Mesenteric fat pad (tissue), 1 donor: ENCODE data around the gene SLC7A14. TPM values are rescaled to one million over a fixed set of nuclear protein-coding genes. Genes with fewer than 3 reads are reported as not detected.

Experiments
- DNase-seq: peaks from one replicate; pipeline ENCODE4 v3.0.0-alpha.2; 2020; ENCODE audit warnings: low spot score
- total RNA-seq: library from RNA; stranded (reverse); fragmentation: NEBNext Ultra II Directional; extraction: Animal tissue kit (Norgen Biotek cat#: 25700); gene quantifications from one replicate; pipeline ENCODE4 v1.2.1, GENCODE V29; 2021
- donor health status: DM: yes; HTN: yes; CAD: no.

The SLC7A14 gene
- total RNA-seq, 1 donor from 2014 or later = not detected

GRCh38 chr3:170539897-170540296, 46.0 kb downstream of the SLC7A14 start:
- DNase-seq = no peak

GRCh38 chr3:170536712-170537111, 49.2 kb downstream of the SLC7A14 start:
- no peak for DNase-seq

GRCh38 chr3:170534227-170534626, 51.6 kb downstream of the SLC7A14 start:
- DNase-seq = no peak

GRCh38 chr3:170532573-170532972, 53.3 kb downstream of the SLC7A14 start:
- DNase-seq = no peak

GRCh38 chr3:170531657-170532335, 54.1 kb downstream of the SLC7A14 start:
- no peak for DNase-seq

GRCh38 chr3:170531054-170531453, 54.8 kb downstream of the SLC7A14 start:
- DNase-seq = no peak

- no peak for DNase-seq
Observed at GRCh38 chr3:170529912-170530311, 56.0 kb downstream of the SLC7A14 start.

GRCh38 chr3:170529346-170529745, 56.5 kb downstream of the SLC7A14 start:
- no peak for DNase-seq

GRCh38 chr3:170528726-170529125, 57.1 kb downstream of the SLC7A14 start:
- DNase-seq = no peak

- no peak for DNase-seq
Observed at GRCh38 chr3:170524073-170524472, 61.8 kb downstream of the SLC7A14 start.

GRCh38 chr3:170523248-170523647, 62.6 kb downstream of the SLC7A14 start:
- no peak for DNase-seq

GRCh38 chr3:170522201-170522600, 63.7 kb downstream of the SLC7A14 start:
- no peak for DNase-seq

GRCh38 chr3:170520996-170521395, 64.9 kb downstream of the SLC7A14 start:
- no peak for DNase-seq

GRCh38 chr3:170517242-170517945, 68.5 kb downstream of the SLC7A14 start:
- DNase-seq = no peak

- no peak for DNase-seq
Observed at GRCh38 chr3:170513642-170514041, 72.2 kb downstream of the SLC7A14 start.

GRCh38 chr3:170511371-170511770, 74.5 kb downstream of the SLC7A14 start:
- no peak for DNase-seq

GRCh38 chr3:170508839-170509238, 77.0 kb downstream of the SLC7A14 start:
- no peak for DNase-seq

- DNase-seq = no peak
Observed at GRCh38 chr3:170508291-170508690, 77.6 kb downstream of the SLC7A14 start.

GRCh38 chr3:170507063-170507462, 78.8 kb downstream of the SLC7A14 start:
- DNase-seq = no peak

- DNase-seq = no peak
Observed at GRCh38 chr3:170506556-170506955, 79.3 kb downstream of the SLC7A14 start.

GRCh38 chr3:170502297-170502696, 83.6 kb downstream of the SLC7A14 start:
- DNase-seq = no peak

- no peak for DNase-seq
Observed at GRCh38 chr3:170500995-170501394, 84.9 kb downstream of the SLC7A14 start.

- no peak for DNase-seq
Observed at GRCh38 chr3:170500462-170500861, 85.4 kb downstream of the SLC7A14 start.
